Prostate gland (tissue), 2 donors: Measurements from ENCODE around the gene CNP.

Source experiments
- CTCF ChIP-seq, 4 experiments: fragments of 200-600 bp in 2 of 4; fragments of 450-650 bp in 2 of 4; sonication (generic) in 2 of 4; IDR thresholded peaks; 1 replicate in 3 of 4; 2 replicates in 1 of 4; pipeline ENCODE4 v1.5.1; 2016 to 2019; ENCODE audit warnings: antibody characterized with exemption in 4 of 4, mild to moderate bottlenecking in 2 of 4, moderate library complexity in 2 of 4
- POLR2A ChIP-seq: fragments of 450-650 bp; IDR thresholded peaks from one replicate; pipeline ENCODE4 v1.6.1; 2016; ENCODE audit warnings: antibody characterized with exemption, mild to moderate bottlenecking
- POLR2AphosphoS5 ChIP-seq: sonication (generic); formaldehyde crosslinking; IDR thresholded peaks from one replicate; pipeline ENCODE4 v1.6.1; 2017; ENCODE audit warnings: antibody characterized with exemption

GRCh38 chr17:41975099-41976083 lies 8.8 kb downstream of the CNP start:
- TF ChIP-seq CTCF (IDR thresholded peaks at IDR 0.05) = no peak
- no peak for TF ChIP-seq POLR2AphosphoS5
- TF ChIP-seq POLR2A = no peak
